CD14-positive monocyte (primary cell): ENCODE results near the gene SLC51A. TPM values are rescaled to one million over a fixed set of nuclear protein-coding genes. Genes with fewer than 3 reads are reported as not detected.
A peak's percentile ranks its signal among the peaks of the same experiment; 100 is the strongest.

Source experiments
- DNase-seq, 3 donors: peaks; one replicate each; pipeline ENCODE4 v3.0.0-alpha.2; 2011 to 2022
- H2AFZ ChIP-seq: 2 replicates; pipeline ENCODE4 v1.6.0; 2012; ENCODE audit warnings: mild to moderate bottlenecking, low read depth, low read length, inconsistent platforms; ENCODE audit not compliant: insufficient read depth, poor library complexity, severe bottlenecking
- H3K27ac ChIP-seq, 2 donors: 1 replicate in 1 of 2; 2 replicates in 1 of 2; pipeline ENCODE4 v1.5.1; 2012 to 2013; ENCODE audit warnings: low read length in 2 of 2, control low read depth in 1 of 2, inconsistent platforms in 1 of 2, low read depth in 1 of 2, mild to moderate bottlenecking in 1 of 2
- H3K27me3 ChIP-seq, 2 donors: one replicate each; pipeline versions ENCODE4 v1.6.0 to v1.6.1; 2011 to 2013; ENCODE audit warnings: low read length in 2 of 2; ENCODE audit not compliant: control insufficient read depth in 2 of 2, insufficient read depth in 2 of 2
- H3K36me3 ChIP-seq, 2 donors: replicated peaks in 1 of 2; 1 replicate in 1 of 2; 2 replicates in 1 of 2; pipeline versions ENCODE4 v1.5.1 to v1.6.1; 2012 to 2013; ENCODE audit warnings: low read length in 2 of 2, control low read depth in 1 of 2, inconsistent platforms in 1 of 2, mild to moderate bottlenecking in 1 of 2; ENCODE audit not compliant: insufficient read depth in 2 of 2, control insufficient read depth in 1 of 2
- H3K4me1 ChIP-seq, 2 donors: 1 replicate in 1 of 2; 2 replicates in 1 of 2; pipeline versions ENCODE4 v1.5.1 to v1.6.1; 2012 to 2013; ENCODE audit warnings: low read length in 2 of 2, control low read depth in 1 of 2, inconsistent platforms in 1 of 2, mild to moderate bottlenecking in 1 of 2, moderate library complexity in 1 of 2; ENCODE audit not compliant: insufficient read depth in 2 of 2, control insufficient read depth in 1 of 2
- H3K4me2 ChIP-seq: replicated peaks from 2 replicates; pipeline ENCODE3; 2012; ENCODE audit warnings: low read length, moderate library complexity, mild to moderate bottlenecking; ENCODE audit not compliant: poor library complexity, severe bottlenecking; ENCODE audit errors: extremely low read depth
- H3K4me3 ChIP-seq, 3 experiments: fragments of 200-600 bp in 1 of 3; sonication (generic) in 1 of 3; replicated peaks in 1 of 3; 1 replicate in 2 of 3; 2 replicates in 1 of 3; pipeline ENCODE4 v1.5.1; 2011 to 2013; ENCODE audit warnings: low read length in 3 of 3, mild to moderate bottlenecking in 3 of 3, control low read depth in 2 of 3, low read depth in 2 of 3, inconsistent platforms in 1 of 3, moderate library complexity in 1 of 3
- H3K79me2 ChIP-seq: 2 replicates; pipeline ENCODE4 v1.6.0; 2012; ENCODE audit warnings: mild to moderate bottlenecking, control low read depth, inconsistent platforms, low read length, moderate library complexity; ENCODE audit not compliant: insufficient read depth
- H3K9ac ChIP-seq: 2 replicates; pipeline ENCODE4 v1.6.0; 2017; ENCODE audit warnings: low read length, mild to moderate bottlenecking; ENCODE audit not compliant: insufficient read depth, poor library complexity, severe bottlenecking
- H3K9me3 ChIP-seq, 2 donors: replicated peaks in 1 of 2; 1 replicate in 1 of 2; 2 replicates in 1 of 2; pipeline versions ENCODE4 v1.5.1 to v1.6.1; 2012 to 2013; ENCODE audit warnings: low read length in 2 of 2, control low read depth in 1 of 2; ENCODE audit not compliant: control insufficient read depth in 1 of 2, insufficient read depth in 1 of 2
- H4K20me1 ChIP-seq: 2 replicates; pipeline ENCODE4 v1.6.0; 2012; ENCODE audit warnings: mild to moderate bottlenecking, low read length, control low read depth, moderate library complexity; ENCODE audit not compliant: insufficient read depth
- H3K27ac Mint-ChIP-seq, 7 donors: one replicate each; pipeline ENCODE4 v1.8.0; 2020; ENCODE audit warnings: mild to moderate bottlenecking in 7 of 7, mixed read lengths in 7 of 7, moderate library complexity in 6 of 7, inconsistent platforms in 2 of 7
- H3K27me3 Mint-ChIP-seq, 3 donors: one replicate each; pipeline ENCODE4 v1.8.0; 2021 to 2022; ENCODE audit warnings: low read depth in 3 of 3, mild to moderate bottlenecking in 3 of 3, mixed read lengths in 3 of 3, moderate library complexity in 3 of 3, inconsistent platforms in 1 of 3
- H3K36me3 Mint-ChIP-seq, 2 donors: one replicate each; pipeline ENCODE4 v1.8.0; 2020; ENCODE audit warnings: mixed read lengths in 2 of 2, inconsistent platforms in 1 of 2, mild to moderate bottlenecking in 1 of 2
- H3K4me1 Mint-ChIP-seq: one replicate; pipeline ENCODE4 v1.8.0; 2020; ENCODE audit warnings: mild to moderate bottlenecking, mixed read lengths
- H3K4me3 Mint-ChIP-seq, 2 donors: one replicate each; pipeline ENCODE4 v1.8.0; 2020; ENCODE audit warnings: mild to moderate bottlenecking in 2 of 2, mixed read lengths in 2 of 2, moderate library complexity in 1 of 2
- H3K9me3 Mint-ChIP-seq, 7 donors: one replicate each; pipeline ENCODE4 v1.8.0; 2020 to 2022; ENCODE audit warnings: mixed read lengths in 7 of 7, mild to moderate bottlenecking in 6 of 7, moderate library complexity in 6 of 7, inconsistent platforms in 2 of 7
- WGBS: methylation state at CpG from one replicate; pipeline ENCODE4 v1.1.5; 2013; ENCODE audit warnings: missing lambda C conversion rate; ENCODE audit not compliant: insufficient coverage; 5-methylcytosine and 5-hydroxymethylcytosine counted together
- intact Hi-C, 2 donors: fragments of 100-400 bp; cut with micrococcal nuclease; formaldehyde crosslinking; loops; one replicate each; pipeline versions ENCODE4 v1.15.0 to v1.15.1; 2023
- polyA plus RNA-seq, 3 donors: library from polyadenylated mRNA; depleted of rRNA in 1 of 3; unstranded in 2 of 3; stranded (reverse) in 1 of 3; fragments of 300-500 nt in 2 of 3; fragments of >200 nt in 1 of 3; fragmentation: Illumina TruSeq in 2 of 3; gene quantifications; 1 replicate in 2 of 3; 2 replicates in 1 of 3; pipeline ENCODE4 v1.2.3, GENCODE V29; 2012 to 2021
- TF ChIP-seq, protein P1 (sequence below): fragments of 200-600 bp; IDR thresholded peaks from one replicate; pipeline ENCODE4 v1.8.0; 2022; ENCODE audit warnings: antibody characterized with exemption, mild to moderate bottlenecking

Gene SLC51A
- polyA plus RNA-seq, 3 donors = 0.27 to 1.1 (median 0.37) TPM

DNA sequence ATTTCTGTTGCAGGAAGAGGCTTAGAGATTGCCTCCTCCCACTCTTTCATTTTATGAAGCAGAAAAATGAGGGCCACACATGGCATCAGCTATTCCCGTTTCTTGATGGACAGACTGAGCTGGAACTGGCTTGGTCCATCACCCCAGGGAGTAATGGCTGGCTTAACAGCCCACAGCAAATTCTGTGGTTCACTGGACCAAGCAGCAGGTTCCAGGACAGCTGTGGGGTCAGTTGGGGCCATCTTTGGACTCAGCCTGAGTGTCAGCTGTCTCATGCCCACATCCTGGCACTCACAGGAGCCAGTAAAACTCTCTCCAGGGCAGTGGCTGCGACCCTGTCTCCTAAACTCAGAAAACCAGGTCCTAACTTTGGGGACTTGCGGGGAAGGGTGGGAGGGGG is 41.7 kb upstream of the SLC51A start:
- no peak overlapping the region for H2AFZ ChIP-seq
- H3K27me3 ChIP-seq = no peaks in the 10 kb centered on the region
- H3K27me3 Mint-ChIP-seq = peaks cover 0 to 5% (median 2%) of the 10 kb centered on the region in 3 donors
- TF ChIP-seq, protein P1, sequence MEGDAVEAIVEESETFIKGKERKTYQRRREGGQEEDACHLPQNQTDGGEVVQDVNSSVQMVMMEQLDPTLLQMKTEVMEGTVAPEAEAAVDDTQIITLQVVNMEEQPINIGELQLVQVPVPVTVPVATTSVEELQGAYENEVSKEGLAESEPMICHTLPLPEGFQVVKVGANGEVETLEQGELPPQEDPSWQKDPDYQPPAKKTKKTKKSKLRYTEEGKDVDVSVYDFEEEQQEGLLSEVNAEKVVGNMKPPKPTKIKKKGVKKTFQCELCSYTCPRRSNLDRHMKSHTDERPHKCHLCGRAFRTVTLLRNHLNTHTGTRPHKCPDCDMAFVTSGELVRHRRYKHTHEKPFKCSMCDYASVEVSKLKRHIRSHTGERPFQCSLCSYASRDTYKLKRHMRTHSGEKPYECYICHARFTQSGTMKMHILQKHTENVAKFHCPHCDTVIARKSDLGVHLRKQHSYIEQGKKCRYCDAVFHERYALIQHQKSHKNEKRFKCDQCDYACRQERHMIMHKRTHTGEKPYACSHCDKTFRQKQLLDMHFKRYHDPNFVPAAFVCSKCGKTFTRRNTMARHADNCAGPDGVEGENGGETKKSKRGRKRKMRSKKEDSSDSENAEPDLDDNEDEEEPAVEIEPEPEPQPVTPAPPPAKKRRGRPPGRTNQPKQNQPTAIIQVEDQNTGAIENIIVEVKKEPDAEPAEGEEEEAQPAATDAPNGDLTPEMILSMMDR = no peak
- H3K9me3 Mint-ChIP-seq = peaks cover 0 to 2% (median 0%) of the 10 kb centered on the region in 7 donors
- H3K9me3 ChIP-seq = no peaks in the 10 kb centered on the region
- no peak overlapping the region for H3K27ac ChIP-seq
- H4K20me1 ChIP-seq = no peaks in the 10 kb centered on the region
- H3K79me2 ChIP-seq = no peaks in the 10 kb centered on the region
- no peak overlapping the region for H3K4me2 ChIP-seq
- 92% methylated on average over 1 of the region's 3 CpGs for WGBS
- H3K36me3 Mint-ChIP-seq = no peaks in the 10 kb centered on the region
- H3K4me1 ChIP-seq = peaks cover 37 to 38% of the 10 kb centered on the region in 2 donors
- H3K4me3 Mint-ChIP-seq = no peak overlapping the region
- H3K9ac ChIP-seq = no peak overlapping the region
- peaks cover 34% of the 10 kb centered on the region for H3K4me1 Mint-ChIP-seq
- H3K4me3 ChIP-seq = no peak overlapping the region
- DNase-seq = no peak
- intact Hi-C loops = no loop called here
- H3K27ac Mint-ChIP-seq = peak overlapping the region in 2 of 7 donors; percentile 30 to 50
- no peaks in the 10 kb centered on the region for H3K36me3 ChIP-seq

DNA sequence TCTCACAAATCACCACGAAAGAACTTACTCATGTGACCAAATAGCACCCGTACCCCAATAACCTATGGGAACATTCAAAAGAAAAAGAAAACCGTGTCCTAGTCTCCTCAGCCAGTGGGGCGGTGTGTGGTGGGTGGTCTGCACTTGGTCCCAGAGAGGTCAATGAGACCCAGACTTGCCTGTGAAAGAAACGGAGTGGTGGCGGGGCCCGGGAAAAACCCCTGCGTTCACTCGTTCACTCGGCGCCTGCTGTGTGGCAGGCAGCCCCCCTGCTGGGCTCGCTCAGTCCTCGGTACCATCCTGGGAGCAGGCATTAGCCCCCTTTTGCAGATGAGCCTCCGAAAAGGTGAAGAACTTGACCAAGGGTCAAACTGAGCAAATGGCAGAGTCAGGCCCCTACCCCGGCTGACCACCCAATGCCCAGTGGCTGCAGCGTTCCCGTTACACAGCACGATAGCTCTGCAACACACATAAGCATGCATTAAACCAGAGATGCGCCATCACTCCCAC is 41.2 kb upstream of the SLC51A start:
- Histone ChIP-seq H3K79me2 (no peaks in the 10 kb centered on the region), H3K4me3 (no peak overlapping the region), H2AFZ (no peak overlapping the region), H3K36me3 (no peaks in the 10 kb centered on the region), H3K9ac (no peak overlapping the region), H3K27ac (peak overlapping the region in 1 of 2 donors; percentile 36), H4K20me1 (no peaks in the 10 kb centered on the region), H3K4me1 (peaks cover 37 to 38% of the 10 kb centered on the region in 2 donors), H3K27me3 (no peaks in the 10 kb centered on the region), H3K9me3 (no peaks in the 10 kb centered on the region), H3K4me2 (no peak overlapping the region)
- WGBS = 98% methylated on average over 11 of the region's 19 CpGs
- Mint-ChIP-seq H3K27me3 (peaks cover 0 to 5% (median 3%) of the 10 kb centered on the region in 3 donors), H3K36me3 (no peaks in the 10 kb centered on the region), H3K4me3 (no peak overlapping the region), H3K4me1 (peaks cover 34% of the 10 kb centered on the region), H3K27ac (peak overlapping the region in 1 of 7 donors; percentile 30), H3K9me3 (peaks cover 0 to 2% (median 0%) of the 10 kb centered on the region in 7 donors)
- TF ChIP-seq, protein P1 = no peak
- no peak for DNase-seq
- intact Hi-C loops = no loop called here
